Smooth muscle cell of the umbilical artery (primary cell): ENCODE data around the gene PSMD7. TPM values are rescaled to one million over a fixed set of nuclear protein-coding genes. Genes with fewer than 3 reads are reported as not detected.

Experiments used
- total RNA-seq: library from RNA; depleted of rRNA; stranded (reverse); fragments of >200 nt; gene quantifications from 2 replicates; pipeline ENCODE4 v1.2.3, GENCODE V29; 2014

Gene PSMD7
- total RNA-seq, result 93.8 and 121 TPM in 2 replicates

GRCh38 chr16:74296432-74297144 is at the start of gene PSMD7:
Gene PSMD7, plus strand, starts transcription at chr16:74296814. Its CDS starts 101 bp downstream, at chr16:74296915.

Other genes starting within 250 kb of the PSMD7 start
- not detected in 2 replicates for gene NPIPB15, start 79.5 kb downstream of the PSMD7 start, total RNA-seq
- gene CLEC18B, start 124.7 kb downstream of the PSMD7 start, total RNA-seq, result 0.92 and 3.9 TPM in 2 replicates